Fibroblast of lung (primary cell): ENCODE data around the gene VTCN1. TPM values are rescaled to one million over a fixed set of nuclear protein-coding genes. Genes with fewer than 3 reads are reported as not detected.

Experiments used
- DNase-seq, 2 donors: peaks; one replicate each; pipeline versions ENCODE4 v3.0.0 to v3.0.0-alpha.2; 2010; ENCODE audit warnings: low read depth in 2 of 2
- H2AFZ ChIP-seq: 2 replicates; pipeline ENCODE4 v1.5.1; 2012; ENCODE audit warnings: low read length, control low read depth, inconsistent platforms
- H3K27ac ChIP-seq: 2 replicates; pipeline ENCODE4 v1.5.1; 2011; ENCODE audit warnings: low read length, control low read depth; ENCODE audit not compliant: insufficient read depth
- H3K27me3 ChIP-seq: 2 replicates; pipeline ENCODE4 v1.5.1; 2011; ENCODE audit warnings: mild to moderate bottlenecking, low read length; ENCODE audit not compliant: control insufficient read depth, insufficient read depth
- H3K36me3 ChIP-seq: 2 replicates; pipeline ENCODE4 v1.5.1; 2011; ENCODE audit warnings: low read length; ENCODE audit not compliant: control insufficient read depth, insufficient read depth
- H3K4me1 ChIP-seq: 2 replicates; pipeline ENCODE4 v1.5.1; 2011; ENCODE audit warnings: low read length; ENCODE audit not compliant: control insufficient read depth, insufficient read depth; ENCODE audit errors: extremely low read depth
- H3K4me2 ChIP-seq: 2 replicates; pipeline ENCODE4 v1.5.1; 2011; ENCODE audit warnings: low read length, control low read depth; ENCODE audit not compliant: insufficient read depth; ENCODE audit errors: extremely low read depth
- H3K4me3 ChIP-seq, 4 experiments: fragments of 200-600 bp in 1 of 4; sonication (generic) in 1 of 4; replicated peaks in 1 of 4; 2 replicates each; pipeline ENCODE4 v1.5.1; 2011 to 2016; ENCODE audit warnings: low read length in 4 of 4, low read depth in 3 of 4, mild to moderate bottlenecking in 3 of 4, control low read depth in 2 of 4, inconsistent platforms in 1 of 4, mixed read lengths in 1 of 4; ENCODE audit not compliant: insufficient read depth in 1 of 4; ENCODE audit errors: control extremely low read depth in 1 of 4
- H3K79me2 ChIP-seq: 2 replicates; pipeline ENCODE4 v1.5.1; 2012; ENCODE audit warnings: mild to moderate bottlenecking, low read length, inconsistent platforms; ENCODE audit not compliant: control insufficient read depth, insufficient read depth
- H3K9ac ChIP-seq: 2 replicates; pipeline ENCODE4 v1.5.1; 2011; ENCODE audit warnings: mild to moderate bottlenecking, low read length, control low read depth; ENCODE audit not compliant: insufficient read depth
- H3K9me3 ChIP-seq: 2 replicates; pipeline ENCODE4 v1.5.1; 2012; ENCODE audit warnings: low read depth, low read length; ENCODE audit not compliant: control insufficient read depth, insufficient read depth
- H4K20me1 ChIP-seq: 2 replicates; pipeline ENCODE4 v1.5.1; 2011; ENCODE audit warnings: low read length; ENCODE audit not compliant: control insufficient read depth, insufficient read depth; ENCODE audit errors: extremely low read depth
- CTCF ChIP-seq, 2 donors: IDR thresholded peaks in 1 of 2; conservative IDR thresholded peaks in 1 of 2; 1 replicate in 1 of 2; 2 replicates in 1 of 2; pipeline ENCODE4 v1.5.1; 2011 to 2012; ENCODE audit warnings: low read length in 2 of 2, control low read depth in 1 of 2, inconsistent platforms in 1 of 2, low read depth in 1 of 2, mild to moderate bottlenecking in 1 of 2
- EZH2 ChIP-seq: IDR thresholded peaks from 2 replicates; pipeline ENCODE4 v1.5.1; 2012; ENCODE audit warnings: low read length, control low read depth, mild to moderate bottlenecking; ENCODE audit errors: missing control alignments
- polyA plus RNA-seq, 2 donors: library from polyadenylated mRNA; depleted of rRNA in 1 of 2; stranded (reverse) in 1 of 2; unstranded in 1 of 2; fragments of >200 nt; gene quantifications; 2 replicates each; pipeline ENCODE4 v1.2.1, GENCODE V29; 2011 to 2012; ENCODE audit warnings: missing spikeins in 1 of 2
- total RNA-seq: library from RNA; depleted of rRNA; stranded (reverse); fragments of >200 nt; gene quantifications from 2 replicates; pipeline ENCODE4 v1.2.1, GENCODE V29; 2014

VTCN1 gene
- total and polyA plus RNA-seq, 2 donors (not counting 1 experiment from before 2014, with no cell fraction given) = 0.03 TPM; not detected in 1

DNA sequence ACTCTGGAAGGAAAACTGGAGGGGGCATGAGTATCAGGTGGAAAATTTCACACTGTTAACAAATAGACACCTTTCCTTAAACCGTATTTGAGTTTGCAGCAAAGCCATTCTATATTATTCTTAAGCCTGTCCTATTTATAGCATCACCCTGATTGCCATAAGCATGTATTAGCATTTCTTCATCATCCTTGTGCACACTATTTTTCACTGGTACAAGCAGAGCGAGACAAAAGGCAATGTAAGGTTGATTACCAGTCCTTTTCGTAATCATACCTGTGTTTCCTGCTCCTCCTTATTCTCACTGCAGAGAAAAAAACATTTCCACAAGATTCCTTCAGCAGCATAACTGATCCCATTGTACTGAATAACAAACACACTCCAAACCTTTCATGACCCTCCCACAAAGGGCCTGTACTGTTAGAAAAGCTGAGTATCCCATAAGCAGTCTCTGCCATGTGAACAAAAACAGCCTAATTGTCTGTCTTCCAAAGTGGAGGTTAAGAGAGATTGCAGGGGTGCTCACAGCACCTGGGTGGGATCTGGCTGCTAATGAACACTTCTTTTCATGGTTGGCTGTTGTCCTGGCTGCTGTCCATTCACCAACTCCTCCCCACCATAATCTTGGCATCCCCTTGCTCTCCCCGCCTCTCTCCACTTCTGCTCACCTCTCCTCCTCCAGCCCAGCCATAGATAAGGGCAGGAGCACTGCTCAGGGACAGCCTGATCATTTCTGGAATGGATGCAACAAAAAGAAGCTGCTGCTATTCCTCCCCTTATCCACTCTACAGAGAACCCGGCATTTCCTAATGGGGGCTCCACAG is 30.4 kb downstream of the VTCN1 start:
- Histone ChIP-seq H3K4me3 (no peak overlapping the region), H4K20me1 (no peaks in the 10 kb centered on the region), H3K36me3 (no peaks in the 10 kb centered on the region), H3K27me3 (no peaks in the 10 kb centered on the region), H3K79me2 (no peaks in the 10 kb centered on the region), H3K9me3 (no peaks in the 10 kb centered on the region), H3K27ac (no peak overlapping the region), H2AFZ (no peak overlapping the region), H3K4me2 (no peak overlapping the region), H3K4me1 (no peaks in the 10 kb centered on the region), H3K9ac (no peak overlapping the region)
- no peak for DNase-seq
- no peak for TF ChIP-seq CTCF (conservative IDR thresholded peaks at IDR 0.05 in 1 of 2, IDR thresholded peaks at IDR 0.05 in 1 of 2; ENCODE audit: low read depth in 1 of 2, low read length in 2 of 2)
- no peak for TF ChIP-seq EZH2

- DNase-seq = no peak
- H3K36me3 ChIP-seq = no peaks in the 10 kb centered on the region
- H3K4me3 ChIP-seq = no peak overlapping the region
- H3K9me3 ChIP-seq = no peaks in the 10 kb centered on the region
- H3K9ac ChIP-seq = no peak overlapping the region
- TF ChIP-seq CTCF (conservative IDR thresholded peaks at IDR 0.05 in 1 of 2, IDR thresholded peaks at IDR 0.05 in 1 of 2; ENCODE audit: low read depth in 1 of 2, low read length in 2 of 2) = no peak
- no peak for TF ChIP-seq EZH2
- no peaks in the 10 kb centered on the region for H3K27me3 ChIP-seq
- no peak overlapping the region for H3K27ac ChIP-seq
- H2AFZ ChIP-seq = no peak overlapping the region
- no peaks in the 10 kb centered on the region for H3K79me2 ChIP-seq
- H3K4me2 ChIP-seq = no peak overlapping the region
- H3K4me1 ChIP-seq = no peaks in the 10 kb centered on the region
- H4K20me1 ChIP-seq = no peaks in the 10 kb centered on the region
Measured at GRCh38 chr1:117179471-117179870, 31.3 kb downstream of the VTCN1 start.

DNA sequence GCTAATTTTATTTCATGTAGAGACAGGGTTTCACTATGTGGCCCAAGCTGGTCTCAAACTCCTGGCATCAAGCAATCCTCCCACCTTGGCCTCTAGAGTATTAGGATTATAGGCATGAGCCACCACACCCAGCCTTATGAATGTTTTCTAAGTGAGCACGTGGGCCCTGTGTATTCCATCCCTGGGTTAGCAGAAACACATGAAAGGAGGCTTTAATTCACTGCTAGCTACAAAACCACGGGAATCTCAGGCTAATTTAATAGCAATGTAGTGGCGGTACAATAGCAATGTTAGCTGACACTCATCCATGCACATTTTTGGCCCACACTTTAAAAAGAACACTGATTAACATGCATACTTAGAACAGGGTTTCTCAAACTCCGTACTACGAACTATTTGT is 32.0 kb downstream of the VTCN1 start:
- H4K20me1 ChIP-seq = no peaks in the 10 kb centered on the region
- H3K36me3 ChIP-seq = no peaks in the 10 kb centered on the region
- H3K9me3 ChIP-seq = no peaks in the 10 kb centered on the region
- no peaks in the 10 kb centered on the region for H3K4me1 ChIP-seq
- H2AFZ ChIP-seq = no peak overlapping the region
- peak in 1 of 2 donors; percentile 37 for DNase-seq
- H3K79me2 ChIP-seq = no peaks in the 10 kb centered on the region
- no peaks in the 10 kb centered on the region for H3K27me3 ChIP-seq
- no peak overlapping the region for H3K4me3 ChIP-seq
- H3K9ac ChIP-seq = no peak overlapping the region
- H3K4me2 ChIP-seq = no peak overlapping the region
- no peak overlapping the region for H3K27ac ChIP-seq
- TF ChIP-seq CTCF (conservative IDR thresholded peaks at IDR 0.05 in 1 of 2, IDR thresholded peaks at IDR 0.05 in 1 of 2; ENCODE audit: low read depth in 1 of 2, low read length in 2 of 2) = no peak
- TF ChIP-seq EZH2 = no peak
